Cardiac septum (tissue), 1 donor: ENCODE results near the gene GLDC. TPM values are rescaled to one million over a fixed set of nuclear protein-coding genes. Genes with fewer than 3 reads are reported as not detected.

Experiments
- total RNA-seq: library from RNA; stranded (reverse); fragmentation: NEBNext Ultra II Directional; extraction: Animal tissue kit (Norgen Biotek cat#: 25700); gene quantifications from one replicate; pipeline ENCODE4 v1.2.1, GENCODE V29; 2021
- donor health status: DM: no; HTN: no; CAD: no.

The GLDC gene
- total RNA-seq, 1 donor from 2014 or later = 0.11 TPM

Other genes with a start within 250 kb of the GLDC start
- gene UHRF2, start 232.5 kb downstream of the GLDC start, total RNA-seq = 14.3 TPM
- 16.8 TPM for gene KDM4C, start 112.2 kb upstream of the GLDC start, total RNA-seq